Mammary epithelial cell (primary cell): ENCODE data around the gene MRPL16.

Source experiments
- CTCF ChIP-seq, 2 donors: IDR thresholded peaks in 1 of 2; conservative IDR thresholded peaks in 1 of 2; 2 replicates each; pipeline ENCODE4 v1.5.1; 2011 to 2012; ENCODE audit warnings: inconsistent platforms in 2 of 2, low read length in 2 of 2, mild to moderate bottlenecking in 2 of 2, control low read depth in 1 of 2, low read depth in 1 of 2; ENCODE audit not compliant: insufficient read depth in 1 of 2; ENCODE audit errors: extremely low read depth in 1 of 2
- EZH2 ChIP-seq: IDR thresholded peaks from 2 replicates; pipeline ENCODE4 v1.6.1; 2012; ENCODE audit warnings: low read length, inconsistent platforms, borderline replicate concordance

GRCh38 chr11:59758401-59759037, 52.1 kb downstream of the MRPL16 start:
- no peak for TF ChIP-seq EZH2
- TF ChIP-seq CTCF (conservative IDR thresholded peaks at IDR 0.05 in 1 of 2, IDR thresholded peaks at IDR 0.05 in 1 of 2; ENCODE audit: extremely low read depth in 1 of 2, insufficient read depth in 1 of 2, low read depth in 1 of 2, low read length in 2 of 2) = no peak
